Peyer's patch (tissue), 4 donors: ENCODE data around the gene STK32C.

Experiments
- CTCF ChIP-seq, 6 experiments: fragments of 450-650 bp in 4 of 6; fragments of 200-600 bp in 2 of 6; sonication (generic) in 1 of 6; IDR thresholded peaks; one replicate each; pipeline ENCODE4 v1.5.1; 2017 to 2019; ENCODE audit warnings: antibody characterized with exemption in 6 of 6, mild to moderate bottlenecking in 3 of 6, moderate library complexity in 1 of 6
- POLR2A ChIP-seq, 2 donors: fragments of 450-650 bp; IDR thresholded peaks; one replicate each; pipeline ENCODE4 v1.5.1; 2017; ENCODE audit warnings: antibody characterized with exemption in 2 of 2, mild to moderate bottlenecking in 2 of 2, moderate library complexity in 2 of 2

GRCh38 chr10:132269266-132270230 is 38.2 kb downstream of the STK32C start:
- TF ChIP-seq CTCF (IDR thresholded peaks at IDR 0.05), result no peak
- TF ChIP-seq POLR2A (IDR thresholded peaks at IDR 0.05), result no peak
